ENCODE data around the gene ACTG1.

Gene ACTG1

DNA sequence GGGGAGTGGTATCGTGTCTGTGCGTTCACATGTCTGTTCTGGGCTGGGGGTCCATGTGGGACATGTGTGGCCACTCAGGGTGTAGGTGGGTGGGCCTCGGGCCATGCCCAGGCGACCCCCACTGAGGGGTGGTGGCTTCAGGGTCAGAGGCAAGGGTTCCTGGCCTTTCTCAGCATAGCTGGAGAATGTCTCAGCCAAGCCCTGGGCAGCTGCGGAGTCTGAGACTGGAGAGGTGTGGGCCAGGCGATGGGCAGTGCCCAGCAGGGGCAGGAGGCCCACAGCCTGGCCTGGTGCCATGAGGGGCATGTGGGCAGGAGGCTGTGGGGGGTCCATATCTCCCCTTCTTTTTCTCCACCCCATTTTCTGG lies 16.8 kb upstream of the ACTG1 start:
- Histone ChIP-seq H3K4me3 (ENCODE audit: extremely low read depth, insufficient read depth, low read length, poor library complexity, severe bottlenecking) (no peak overlapping the region), H3K4me1 (ENCODE audit: control insufficient read depth, insufficient read depth, low read length, poor library complexity, severe bottlenecking) (no peaks in the 10 kb centered on the region), H3K36me3 (ENCODE audit: control insufficient read depth, insufficient read depth, low read length) (no peaks in the 10 kb centered on the region), H3K9me3 (ENCODE audit: control insufficient read depth, low read length) (no peaks in the 10 kb centered on the region), H3K27ac (ENCODE audit: low read depth, low read length, severe bottlenecking) (no peak overlapping the region)
- WGBS, 2 experiments (ENCODE audit: insufficient coverage in 2 of 2): 87 to 92% methylated on average over 4 to 6 of the region's 6 CpGs

DNA sequence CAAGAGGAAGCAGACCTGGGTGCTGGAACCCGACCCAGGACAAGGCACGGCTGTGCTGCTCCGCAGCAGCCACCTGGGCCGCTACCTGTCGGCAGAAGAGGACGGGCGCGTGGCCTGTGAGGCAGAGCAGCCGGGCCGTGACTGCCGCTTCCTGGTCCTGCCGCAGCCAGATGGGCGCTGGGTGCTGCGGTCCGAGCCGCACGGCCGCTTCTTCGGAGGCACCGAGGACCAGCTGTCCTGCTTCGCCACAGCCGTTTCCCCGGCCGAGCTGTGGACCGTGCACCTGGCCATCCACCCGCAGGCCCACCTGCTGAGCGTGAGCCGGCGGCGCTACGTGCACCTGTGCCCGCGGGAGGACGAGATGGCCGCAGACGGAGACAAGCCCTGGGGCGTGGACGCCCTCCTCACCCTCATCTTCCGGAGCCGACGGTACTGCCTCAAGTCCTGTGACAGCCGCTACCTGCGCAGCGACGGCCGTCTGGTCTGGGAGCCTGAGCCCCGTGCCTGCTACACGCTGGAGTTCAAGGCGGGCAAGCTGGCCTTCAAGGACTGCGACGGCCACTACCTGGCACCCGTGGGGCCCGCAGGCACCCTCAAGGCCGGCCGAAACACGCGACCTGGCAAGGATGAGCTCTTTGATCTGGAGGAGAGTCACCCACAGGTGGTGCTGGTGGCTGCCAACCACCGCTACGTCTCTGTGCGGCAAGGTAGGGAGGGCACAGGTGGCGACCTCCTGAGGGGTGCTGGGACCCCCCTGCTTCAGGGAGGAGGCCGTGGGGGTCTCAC lies 16.2 kb upstream of the ACTG1 start:
- Histone ChIP-seq H3K36me3 (ENCODE audit: control insufficient read depth, insufficient read depth, low read length) (no peaks in the 10 kb centered on the region), H3K27ac (ENCODE audit: low read depth, low read length, severe bottlenecking) (no peak overlapping the region), H3K4me1 (ENCODE audit: control insufficient read depth, insufficient read depth, low read length, poor library complexity, severe bottlenecking) (no peaks in the 10 kb centered on the region), H3K4me3 (ENCODE audit: extremely low read depth, insufficient read depth, low read length, poor library complexity, severe bottlenecking) (no peak overlapping the region), H3K9me3 (ENCODE audit: control insufficient read depth, low read length) (no peaks in the 10 kb centered on the region)
- 93 to 94% methylated on average over 59 to 62 of the region's 62 CpGs for WGBS, 2 experiments (ENCODE audit: insufficient coverage in 2 of 2)

DNA sequence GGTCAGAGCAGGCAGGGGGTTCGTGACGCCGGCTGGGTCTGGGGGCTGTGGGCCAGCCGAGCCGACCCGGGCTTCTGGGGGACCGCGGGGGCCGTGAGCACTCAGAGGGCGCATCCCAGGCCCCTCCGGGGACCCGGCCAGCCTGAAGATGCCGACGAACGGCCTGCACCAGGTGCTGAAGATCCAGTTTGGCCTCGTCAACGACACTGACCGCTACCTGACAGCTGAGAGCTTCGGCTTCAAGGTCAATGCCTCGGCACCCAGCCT lies 15.7 kb upstream of the ACTG1 start:
- Histone ChIP-seq H3K4me3 (ENCODE audit: extremely low read depth, insufficient read depth, low read length, poor library complexity, severe bottlenecking) (no peak overlapping the region), H3K4me1 (ENCODE audit: control insufficient read depth, insufficient read depth, low read length, poor library complexity, severe bottlenecking) (peaks cover 3% of the 10 kb centered on the region), H3K27ac (ENCODE audit: low read depth, low read length, severe bottlenecking) (no peak overlapping the region), H3K9me3 (ENCODE audit: control insufficient read depth, low read length) (no peaks in the 10 kb centered on the region), H3K36me3 (ENCODE audit: control insufficient read depth, insufficient read depth, low read length) (no peaks in the 10 kb centered on the region)
- WGBS, 2 experiments (ENCODE audit: insufficient coverage in 2 of 2): 82 to 86% methylated on average over 12 to 18 of the region's 20 CpGs

DNA sequence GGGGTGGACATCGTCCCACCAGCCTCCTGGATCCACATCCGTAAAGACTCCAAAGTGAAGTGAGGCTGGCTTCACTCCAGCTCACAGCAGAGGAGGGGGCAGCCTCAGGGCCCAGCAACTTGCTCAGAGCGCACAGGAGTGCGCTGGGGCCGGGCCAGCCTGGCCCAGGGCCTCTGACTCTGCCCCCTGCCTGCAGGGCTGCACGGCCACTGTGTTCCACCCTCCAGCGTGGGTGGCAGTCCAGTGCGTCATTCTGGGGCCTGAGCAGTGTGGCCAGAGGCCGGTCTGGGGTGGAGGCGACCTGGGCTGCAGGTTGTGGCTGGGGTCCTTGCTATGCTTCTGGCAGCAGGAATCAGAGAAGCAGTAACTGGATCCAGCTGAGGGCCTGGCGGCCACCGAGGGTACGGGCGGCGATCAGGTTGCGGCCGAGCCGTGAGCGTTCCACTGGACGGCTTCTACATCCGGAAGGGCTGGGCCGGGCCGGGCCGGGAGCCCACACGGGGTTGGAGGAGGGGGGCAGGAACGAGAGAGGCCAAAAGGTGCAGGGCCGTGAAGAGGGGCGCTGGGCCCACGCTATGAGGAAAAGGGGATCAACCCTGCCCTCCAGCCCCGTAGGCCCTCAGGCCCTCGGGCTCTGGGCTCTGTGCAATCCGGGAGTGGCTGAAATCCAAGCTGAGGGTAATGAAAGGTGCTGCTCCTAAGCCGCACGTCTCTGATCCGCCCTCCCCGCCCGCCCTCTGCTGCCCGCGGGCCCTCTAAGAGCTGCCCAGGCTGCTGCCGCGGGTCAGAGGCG lies 15.2 kb upstream of the ACTG1 start, which contains the start of gene FSCN2:
TSS of gene FSCN2 (plus strand) at position 787 of the 793 bp plus-strand sequence. CDS start 155 bp downstream, outside the sequence.
- Histone ChIP-seq H3K4me3 (ENCODE audit: extremely low read depth, insufficient read depth, low read length, poor library complexity, severe bottlenecking) (no peak within 1 kb of the TSS), H3K9me3 (ENCODE audit: control insufficient read depth, low read length) (no peaks in the 10 kb centered on the region), H3K27ac (ENCODE audit: low read depth, low read length, severe bottlenecking) (no peak within 1 kb of the TSS), H3K36me3 (ENCODE audit: control insufficient read depth, insufficient read depth, low read length) (no peaks in the 10 kb centered on the region), H3K4me1 (ENCODE audit: control insufficient read depth, insufficient read depth, low read length, poor library complexity, severe bottlenecking) (peaks cover 3% of the 10 kb centered on the region)
- 83 to 88% methylated on average over 38 to 41 of the region's 42 CpGs for WGBS, 2 experiments (ENCODE audit: insufficient coverage in 2 of 2)

- peaks cover 3% of the 10 kb centered on the region for H3K4me1 ChIP-seq (ENCODE audit: control insufficient read depth, insufficient read depth, low read length, poor library complexity, severe bottlenecking)
- no peaks in the 10 kb centered on the region for H3K36me3 ChIP-seq (ENCODE audit: control insufficient read depth, insufficient read depth, low read length)
- 90 to 96% methylated on average over 19 of the region's 21 CpGs for WGBS, 2 experiments (ENCODE audit: insufficient coverage in 2 of 2)
- no peak overlapping the region for H3K27ac ChIP-seq (ENCODE audit: low read depth, low read length, severe bottlenecking)
- no peaks in the 10 kb centered on the region for H3K9me3 ChIP-seq (ENCODE audit: control insufficient read depth, low read length)
- H3K4me3 ChIP-seq (ENCODE audit: extremely low read depth, insufficient read depth, low read length, poor library complexity, severe bottlenecking): no peak overlapping the region
Observed at GRCh38 chr17:81526662-81527571, 14.3 kb upstream of the ACTG1 start.

GRCh38 chr17:81524865-81525159 lies 12.2 kb upstream of the ACTG1 start:
- H3K4me1 ChIP-seq (ENCODE audit: control insufficient read depth, insufficient read depth, low read length, poor library complexity, severe bottlenecking): peaks cover 3% of the 10 kb centered on the region
- no peaks in the 10 kb centered on the region for H3K36me3 ChIP-seq (ENCODE audit: control insufficient read depth, insufficient read depth, low read length)
- no peak overlapping the region for H3K27ac ChIP-seq (ENCODE audit: low read depth, low read length, severe bottlenecking)
- H3K9me3 ChIP-seq (ENCODE audit: control insufficient read depth, low read length): no peaks in the 10 kb centered on the region
- H3K4me3 ChIP-seq (ENCODE audit: extremely low read depth, insufficient read depth, low read length, poor library complexity, severe bottlenecking): no peak overlapping the region
- WGBS, 2 experiments (ENCODE audit: insufficient coverage in 2 of 2): 92% methylated on average over 7 to 8 of the region's 8 CpGs

GRCh38 chr17:81524039-81524864 lies 11.7 kb upstream of the ACTG1 start:
- H3K36me3 ChIP-seq (ENCODE audit: control insufficient read depth, insufficient read depth, low read length): no peaks in the 10 kb centered on the region
- no peaks in the 10 kb centered on the region for H3K9me3 ChIP-seq (ENCODE audit: control insufficient read depth, low read length)
- H3K4me3 ChIP-seq (ENCODE audit: extremely low read depth, insufficient read depth, low read length, poor library complexity, severe bottlenecking): no peak overlapping the region
- H3K27ac ChIP-seq (ENCODE audit: low read depth, low read length, severe bottlenecking): no peak overlapping the region
- peaks cover 8% of the 10 kb centered on the region for H3K4me1 ChIP-seq (ENCODE audit: control insufficient read depth, insufficient read depth, low read length, poor library complexity, severe bottlenecking)
- WGBS, 2 experiments (ENCODE audit: insufficient coverage in 2 of 2): 87 to 88% methylated on average over 11 to 16 of the region's 18 CpGs

- WGBS, 2 experiments (ENCODE audit: insufficient coverage in 2 of 2): 62 to 64% methylated on average over 17 of the region's 17 CpGs
- H3K4me1 ChIP-seq (ENCODE audit: control insufficient read depth, insufficient read depth, low read length, poor library complexity, severe bottlenecking): peaks cover 11% of the 10 kb centered on the region
- H3K27ac ChIP-seq (ENCODE audit: low read depth, low read length, severe bottlenecking): no peak overlapping the region
- no peaks in the 10 kb centered on the region for H3K36me3 ChIP-seq (ENCODE audit: control insufficient read depth, insufficient read depth, low read length)
- no peak overlapping the region for H3K4me3 ChIP-seq (ENCODE audit: extremely low read depth, insufficient read depth, low read length, poor library complexity, severe bottlenecking)
- H3K9me3 ChIP-seq (ENCODE audit: control insufficient read depth, low read length): no peaks in the 10 kb centered on the region
Observed at GRCh38 chr17:81523402-81524038, 10.9 kb upstream of the ACTG1 start.

GRCh38 chr17:81522491-81523401 lies 10.1 kb upstream of the ACTG1 start:
- Histone ChIP-seq H3K9me3 (ENCODE audit: control insufficient read depth, low read length) (no peaks in the 10 kb centered on the region), H3K27ac (ENCODE audit: low read depth, low read length, severe bottlenecking) (no peak overlapping the region), H3K4me3 (ENCODE audit: extremely low read depth, insufficient read depth, low read length, poor library complexity, severe bottlenecking) (no peak overlapping the region), H3K4me1 (ENCODE audit: control insufficient read depth, insufficient read depth, low read length, poor library complexity, severe bottlenecking) (peaks cover 18% of the 10 kb centered on the region), H3K36me3 (ENCODE audit: control insufficient read depth, insufficient read depth, low read length) (no peaks in the 10 kb centered on the region)
- 63 to 68% methylated on average over 18 to 20 of the region's 26 CpGs for WGBS, 2 experiments (ENCODE audit: insufficient coverage in 2 of 2)

Data from mesodermal cell (in vitro differentiated cells).